Measurements from ENCODE around the gene DCUN1D3. TPM values are rescaled to one million over a fixed set of nuclear protein-coding genes. Genes with fewer than 3 reads are reported as not detected.
"Not testable (repeated sequence)": the region's sequence is repeated elsewhere in the genome, so short reads cannot be mapped to it uniquely, and the experiment has no call there.

DCUN1D3 gene
- polyA plus RNA-seq (ENCODE audit: insufficient read length in 4 of 4) = 10 to 100 TPM in 1 of 4 donors, 1 to 10 TPM in 3; 7.2 to 11.5 (median 9.6) TPM

DNA sequence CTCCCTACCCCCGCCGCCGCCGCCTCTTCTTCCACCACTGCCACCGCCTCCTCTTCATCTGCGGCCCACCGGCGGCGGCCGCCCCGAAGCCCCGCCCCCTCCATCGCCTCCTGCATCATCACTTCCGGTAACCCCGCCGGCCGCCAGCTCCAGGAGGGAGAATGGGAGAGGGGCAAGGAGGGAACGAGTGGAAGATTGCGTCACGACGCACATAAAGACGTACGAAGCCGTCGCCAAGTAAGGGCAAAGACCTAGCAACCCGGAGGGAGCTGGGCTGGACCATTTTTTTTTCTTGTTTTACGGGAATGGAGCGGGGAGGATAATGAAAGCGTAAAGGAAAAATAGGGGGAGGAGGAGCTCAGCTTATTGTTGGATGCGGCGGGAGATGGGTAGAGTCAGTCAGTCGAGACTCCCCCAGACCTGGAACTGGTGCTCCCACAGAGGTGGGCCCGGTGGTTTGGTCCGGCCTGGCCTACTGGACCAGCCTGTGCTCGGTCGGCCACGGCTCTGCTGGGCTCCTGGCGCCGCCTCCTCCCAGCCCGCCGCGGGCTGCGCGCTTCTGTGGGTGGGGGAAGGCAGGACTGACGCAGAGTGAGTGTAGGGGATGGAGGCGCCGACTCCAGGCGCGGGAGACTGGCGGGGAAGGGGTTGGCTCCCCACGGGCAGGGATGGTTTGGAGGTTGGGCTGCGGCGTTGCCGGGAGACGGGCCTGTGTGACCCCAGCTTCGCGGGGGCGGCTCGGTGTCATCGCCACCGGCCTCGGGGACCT is at the start of gene DCUN1D3, which contains the start of gene LYRM1:
Gene DCUN1D3, minus strand, starts transcription at position 60 of the 769 bp plus-strand sequence. CDS start 37,820 bp downstream, outside the sequence.
Gene LYRM1, plus strand, starts transcription at position 473 of the 769 bp plus-strand sequence. CDS start 14,785 bp downstream, outside the sequence.
- peak; percentile 96 to 100 (median 97) for DNase-seq (ENCODE audit: low read depth in 4 of 4, low spot score in 3 of 4)

DNA sequence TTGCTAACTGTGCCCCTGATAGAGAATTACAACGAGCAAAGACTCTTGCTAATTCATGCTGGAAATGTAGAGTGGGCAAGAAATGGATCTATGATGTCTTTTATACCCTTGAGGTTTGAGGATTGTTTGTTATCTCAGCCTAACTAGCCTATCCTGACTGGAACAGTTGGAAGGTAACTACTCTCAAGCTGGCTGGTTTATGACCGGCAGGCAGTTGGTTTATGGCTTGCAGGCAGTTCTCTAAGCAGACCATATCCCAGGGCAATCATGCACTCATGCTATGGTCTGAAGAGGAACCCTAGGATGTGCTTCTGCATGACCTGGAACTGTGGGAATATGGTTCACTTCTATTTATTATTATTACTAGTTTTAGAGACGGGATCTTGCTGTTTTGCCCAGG is 49.5 kb upstream of the DCUN1D3 start:
- DNase-seq (ENCODE audit: low read depth in 4 of 4, low spot score in 3 of 4) = no peak

GRCh38 chr16:20948444-20948843 is 48.3 kb upstream of the DCUN1D3 start:
- DNase-seq (ENCODE audit: low read depth in 4 of 4, low spot score in 3 of 4) = no peak

DNA sequence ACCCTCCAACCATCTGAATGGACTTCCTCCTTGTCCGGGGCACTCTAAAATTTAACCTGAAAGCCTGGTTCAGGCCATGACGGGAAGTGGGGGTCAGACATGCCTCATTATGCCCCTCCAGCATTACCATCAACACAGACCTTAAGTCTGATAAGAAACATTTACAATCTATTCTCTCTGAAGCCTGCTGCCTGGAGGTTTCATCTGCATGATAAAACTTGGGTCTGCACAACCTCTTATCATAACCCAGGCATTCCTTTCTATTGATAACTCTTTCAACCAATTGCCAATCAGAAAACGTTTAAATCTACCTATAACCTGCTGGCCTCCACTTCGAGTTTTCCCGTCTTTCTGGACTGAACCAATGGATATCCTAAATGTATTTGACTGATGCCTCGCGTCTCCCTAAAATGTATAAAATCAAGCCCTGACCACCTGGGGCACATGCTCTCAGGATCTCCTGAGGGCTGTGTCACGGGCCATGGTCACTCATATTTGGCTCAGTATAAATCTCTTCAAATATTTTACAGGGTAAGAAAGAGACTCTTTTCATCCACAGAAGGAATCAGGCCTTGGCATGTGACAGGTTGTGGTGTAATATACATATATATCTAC is 46.0 kb upstream of the DCUN1D3 start:
- DNase-seq (ENCODE audit: low read depth in 4 of 4, low spot score in 3 of 4) = no peak

DNA sequence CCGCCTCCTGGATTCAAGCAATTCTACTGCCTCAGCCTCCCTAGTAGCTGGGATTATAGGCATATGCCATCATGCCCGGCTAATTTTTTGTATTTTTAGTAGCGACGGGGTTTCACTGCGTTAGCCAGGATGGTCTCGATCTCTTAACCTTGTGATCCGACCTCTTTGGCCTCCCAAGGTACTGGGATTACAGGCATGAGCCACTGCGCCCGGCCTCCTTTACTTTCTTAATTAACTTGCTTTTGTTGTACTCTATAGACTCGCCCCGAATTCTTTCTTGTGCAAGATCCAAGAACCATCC is 45.4 kb upstream of the DCUN1D3 start:
- not testable (repeated sequence) for DNase-seq (ENCODE audit: low read depth in 4 of 4, low spot score in 3 of 4)

- DNase-seq (ENCODE audit: low read depth in 4 of 4, low spot score in 3 of 4) = no peak
Measured at GRCh38 chr16:20944861-20945574, 44.9 kb upstream of the DCUN1D3 start.

GRCh38 chr16:20942256-20942655 is 42.1 kb upstream of the DCUN1D3 start:
- no peak for DNase-seq (ENCODE audit: low read depth in 4 of 4, low spot score in 3 of 4)

- no peak for DNase-seq (ENCODE audit: low read depth in 4 of 4, low spot score in 3 of 4)
Measured at GRCh38 chr16:20941636-20941926, 41.4 kb upstream of the DCUN1D3 start.

- DNase-seq (ENCODE audit: low read depth in 4 of 4, low spot score in 3 of 4) = no peak
Measured at GRCh38 chr16:20940871-20941635, 40.9 kb upstream of the DCUN1D3 start.

GRCh38 chr16:20939611-20940010 is 39.5 kb upstream of the DCUN1D3 start:
- DNase-seq (ENCODE audit: low read depth in 4 of 4, low spot score in 3 of 4) = no peak

DNA sequence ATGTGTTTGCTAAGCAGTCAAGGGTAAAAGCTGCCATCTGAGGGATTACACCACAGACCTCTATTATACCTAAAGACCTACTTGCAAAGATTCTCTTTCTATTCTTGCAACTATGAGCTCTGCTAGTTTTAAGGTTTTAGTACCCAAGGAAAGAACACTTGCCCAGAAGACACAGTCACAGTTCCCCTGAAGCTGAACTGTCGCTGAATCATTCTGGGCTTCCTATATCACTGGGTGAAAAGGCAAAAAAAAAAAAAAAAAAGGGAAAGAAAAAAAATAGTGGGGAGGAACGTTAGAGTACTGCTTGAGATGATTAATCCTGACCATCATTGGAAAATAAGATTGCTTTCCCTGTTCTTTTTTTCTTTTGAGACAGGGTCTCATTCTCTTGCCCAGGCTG is 38.3 kb upstream of the DCUN1D3 start:
- no peak for DNase-seq (ENCODE audit: low read depth in 4 of 4, low spot score in 3 of 4)

GRCh38 chr16:20937736-20938135 is 37.6 kb upstream of the DCUN1D3 start:
- no peak for DNase-seq (ENCODE audit: low read depth in 4 of 4, low spot score in 3 of 4)

- no peak for DNase-seq (ENCODE audit: low read depth in 4 of 4, low spot score in 3 of 4)
Measured at GRCh38 chr16:20933589-20933988, 33.4 kb upstream of the DCUN1D3 start.

DNA sequence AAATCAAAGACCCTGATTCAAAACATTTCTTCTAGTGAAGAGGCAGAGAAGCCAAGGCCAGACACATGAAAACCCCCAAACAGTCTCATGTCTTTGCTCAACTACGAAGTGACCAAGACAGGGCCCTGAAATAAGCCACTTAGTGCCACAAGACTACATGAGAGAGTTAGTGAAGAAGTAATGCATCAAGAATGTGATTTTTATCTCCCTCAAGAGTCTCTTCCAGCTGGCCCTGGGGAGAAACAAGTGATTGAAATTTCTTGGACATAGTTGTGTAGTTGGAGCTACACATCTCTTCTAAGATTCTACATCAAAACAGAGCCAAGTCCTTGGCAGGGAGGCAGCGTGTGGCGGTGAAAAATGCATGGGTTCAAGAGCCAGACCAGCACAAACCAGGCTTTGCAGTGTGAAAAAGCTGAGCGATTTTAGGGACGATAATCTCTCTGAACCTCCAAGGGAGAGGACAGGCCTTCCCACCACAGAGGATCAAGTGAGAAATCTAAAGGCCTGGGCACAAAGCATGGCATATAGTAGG is 31.0 kb upstream of the DCUN1D3 start:
- DNase-seq (ENCODE audit: low read depth in 4 of 4, low spot score in 3 of 4) = no peak

- DNase-seq (ENCODE audit: low read depth in 4 of 4, low spot score in 3 of 4) = no peak
Measured at GRCh38 chr16:20930365-20930690, 30.2 kb upstream of the DCUN1D3 start.

DNA sequence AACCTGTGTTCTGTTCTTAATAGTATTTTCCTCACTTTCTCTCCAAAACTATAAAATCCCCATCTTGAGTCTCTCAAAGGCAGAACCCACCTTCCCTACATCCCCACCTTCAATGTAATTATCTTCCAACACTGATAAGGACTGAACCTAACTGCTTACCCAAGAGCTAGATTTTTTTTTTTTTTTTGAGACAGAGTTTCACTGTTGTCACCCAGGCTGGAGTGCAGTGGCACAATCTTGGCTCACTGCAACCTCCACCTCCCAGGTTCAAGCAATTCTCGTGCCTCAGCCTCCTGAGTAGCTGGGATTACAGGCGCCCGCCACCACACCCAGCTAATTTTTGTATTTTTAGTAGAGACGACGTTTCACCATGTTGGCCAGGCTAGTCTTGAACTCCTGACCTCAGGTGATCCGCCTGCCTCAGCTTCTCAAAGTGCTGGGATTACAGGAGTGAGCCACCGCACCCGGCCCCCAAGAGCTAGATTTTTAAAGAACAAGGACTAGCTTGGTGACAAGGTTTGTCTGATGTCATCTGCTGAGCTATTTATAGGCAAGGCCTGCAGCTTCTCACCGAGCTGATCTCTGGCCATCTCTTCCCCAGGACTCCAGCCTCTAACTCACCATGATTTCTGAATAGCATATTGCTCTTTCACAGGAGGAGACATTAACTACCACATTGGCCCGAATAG is 29.7 kb upstream of the DCUN1D3 start:
- not testable (repeated sequence) for DNase-seq (ENCODE audit: low read depth in 4 of 4, low spot score in 3 of 4)

GRCh38 chr16:20928774-20929411 is 28.7 kb upstream of the DCUN1D3 start:
- no peak for DNase-seq (ENCODE audit: low read depth in 4 of 4, low spot score in 3 of 4)

DNA sequence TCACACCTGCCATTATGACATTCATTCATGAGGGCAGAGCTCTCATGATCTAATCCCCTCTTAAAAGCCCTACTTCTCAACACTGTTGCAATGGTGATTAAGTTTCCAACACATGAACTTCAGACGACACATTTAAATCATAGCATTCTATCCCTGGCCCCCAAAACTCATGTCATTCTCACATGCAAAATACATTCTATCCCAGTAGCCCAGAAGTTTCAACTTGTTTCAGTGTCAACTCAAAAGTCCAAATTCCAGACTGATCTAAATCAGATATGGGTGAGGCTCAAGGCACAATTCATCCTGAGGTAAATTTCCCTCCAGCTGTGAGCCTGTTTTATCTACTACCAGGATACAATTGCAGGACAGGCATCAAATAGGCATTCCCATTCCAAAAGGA is 25.6 kb upstream of the DCUN1D3 start:
- no peak for DNase-seq (ENCODE audit: low read depth in 4 of 4, low spot score in 3 of 4)

DNA sequence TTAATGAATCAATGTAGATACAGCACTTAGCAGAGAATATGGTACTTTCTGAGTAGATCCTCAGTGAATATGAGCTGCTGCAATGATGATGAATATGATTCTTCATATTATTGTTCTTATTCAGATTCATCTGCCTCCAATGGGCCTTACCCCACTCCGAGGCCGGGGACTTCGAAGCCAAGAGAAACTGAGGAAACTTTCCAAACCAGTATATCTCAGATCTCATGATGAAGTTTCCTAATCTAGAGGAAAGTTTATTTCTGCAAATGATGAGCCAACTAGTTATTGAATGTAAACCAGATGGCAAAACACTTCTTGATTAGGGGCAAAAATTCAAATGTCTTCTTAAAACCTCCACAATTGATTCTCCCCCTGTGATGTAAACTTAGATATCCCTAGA is 23.7 kb upstream of the DCUN1D3 start:
- no peak for DNase-seq (ENCODE audit: low read depth in 4 of 4, low spot score in 3 of 4)

DNA sequence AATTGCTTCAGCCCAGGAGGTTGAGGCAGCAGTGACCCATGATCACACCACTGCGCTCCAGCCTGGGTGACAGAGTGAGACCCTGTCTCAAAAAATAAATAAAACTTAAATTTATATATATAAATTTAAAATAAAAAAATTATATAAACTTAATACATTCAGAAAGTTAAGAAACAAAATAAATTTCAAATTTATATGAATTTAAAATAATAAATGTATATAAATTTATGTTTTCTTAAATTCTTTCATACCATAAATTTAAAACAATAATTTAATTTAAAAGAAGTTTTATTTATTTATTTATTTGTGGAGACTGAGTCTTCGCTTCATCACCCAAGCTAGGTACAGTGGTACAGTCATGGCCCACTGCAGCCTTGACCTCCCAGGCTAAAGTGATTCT is 20.6 kb upstream of the DCUN1D3 start:
- no peak for DNase-seq (ENCODE audit: low read depth in 4 of 4, low spot score in 3 of 4)

Data from left renal pelvis (tissue), 4 donors.